Right renal pelvis (tissue), 4 donors: ENCODE measurements around the gene GOLGA6C. TPM values are rescaled to one million over a fixed set of nuclear protein-coding genes. Genes with fewer than 3 reads are reported as not detected.
"Not testable (repeated sequence)": the region's sequence is repeated elsewhere in the genome, so short reads cannot be mapped to it uniquely, and the experiment has no call there.

ENCODE experiments used
- DNase-seq, 4 donors: peaks; one replicate each; pipeline ENCODE4 v3.0.0-alpha.2; 2013; ENCODE audit warnings: low read depth in 4 of 4, low spot score in 3 of 4, missing footprints in 1 of 4
- polyA plus RNA-seq, 4 donors: library from polyadenylated mRNA; unstranded; fragments of 120-200 nt; gene quantifications; one replicate each; pipeline ENCODE4 v1.2.1, GENCODE V29; 2013; ENCODE audit not compliant: insufficient read length in 4 of 4

GOLGA6C gene
- polyA plus RNA-seq, result not detected

DNA sequence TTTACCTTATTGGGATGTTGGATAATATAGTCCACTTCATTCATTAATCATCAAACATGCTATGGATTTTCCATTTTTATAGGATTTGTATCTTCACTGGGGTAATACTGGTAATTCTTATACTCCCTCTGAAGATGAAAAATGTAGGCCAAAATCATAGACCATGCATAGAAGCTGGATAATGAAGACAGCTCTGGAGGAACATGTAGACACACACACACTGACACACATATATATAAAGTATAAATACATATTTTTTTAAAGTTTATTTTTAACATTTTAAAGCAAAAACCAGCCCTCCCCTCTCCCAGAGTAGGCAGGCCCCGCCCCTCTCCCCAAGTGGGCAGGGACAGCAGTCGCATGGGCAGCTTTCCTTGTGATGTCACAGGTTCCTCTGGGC lies at the start of gene GOLGA6C:
Gene GOLGA6C (plus strand): TSS at position 301 of the 400 bp plus-strand sequence. CDS start 265 bp downstream, outside the sequence.
- not testable (repeated sequence) for DNase-seq

DNA sequence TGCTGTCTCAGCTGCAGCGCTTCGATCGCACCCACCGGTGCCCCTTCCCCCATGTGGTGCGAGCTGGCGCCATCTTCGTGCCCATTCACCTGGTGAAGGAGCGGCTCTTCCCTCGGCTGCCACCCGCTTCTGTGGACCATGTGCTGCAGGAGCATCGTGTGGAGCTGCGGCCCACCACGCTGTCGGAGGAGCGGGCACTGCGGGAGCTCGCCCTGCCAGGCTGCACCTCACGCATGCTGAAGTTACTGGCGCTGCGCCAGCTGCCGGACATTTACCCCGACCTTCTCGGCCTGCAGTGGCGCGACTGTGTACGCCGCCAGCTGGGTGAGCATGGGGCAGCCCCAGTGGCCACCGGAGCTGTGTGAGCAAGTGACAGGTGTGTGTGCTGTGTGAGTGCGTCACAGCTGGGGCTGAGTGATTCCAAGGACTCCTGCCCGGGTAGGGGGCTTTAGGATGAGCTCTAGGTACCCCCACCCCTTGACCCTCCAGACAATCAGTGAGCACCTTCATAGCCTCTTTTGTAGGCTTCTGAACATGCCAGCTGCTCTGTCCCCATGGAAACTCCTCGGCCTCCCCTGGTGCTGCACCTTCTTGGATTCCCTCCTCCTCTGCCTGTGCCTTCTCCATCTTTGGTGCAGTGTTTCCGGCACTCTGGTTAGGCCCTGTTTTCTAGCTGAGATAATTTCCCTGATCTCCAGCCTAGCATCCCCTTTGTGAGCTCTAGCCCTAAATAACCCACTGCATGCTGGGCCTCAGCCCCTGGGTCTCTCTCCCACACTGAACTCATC lies 49.4 kb upstream of the GOLGA6C start:
- DNase-seq, result no peak

DNA sequence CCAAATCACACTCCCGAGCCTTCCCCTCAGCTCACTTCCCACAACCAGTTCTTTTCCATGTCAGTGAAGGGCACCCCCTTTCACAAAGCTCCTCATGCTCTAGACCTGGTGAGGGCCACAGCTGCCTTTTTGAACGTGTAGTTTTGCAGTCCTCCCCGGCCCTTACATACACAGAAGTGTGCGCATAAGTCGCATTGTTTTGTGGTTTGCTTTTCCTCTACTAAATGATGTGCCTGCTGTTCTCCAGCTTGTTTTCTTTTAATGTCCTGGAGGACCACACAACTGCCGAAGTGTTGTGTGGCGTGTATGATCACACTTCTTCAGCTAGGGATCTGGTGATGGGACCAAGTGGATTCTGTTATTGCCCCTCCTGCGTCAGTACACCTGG lies 48.9 kb upstream of the GOLGA6C start:
- DNase-seq, result no peak

DNA sequence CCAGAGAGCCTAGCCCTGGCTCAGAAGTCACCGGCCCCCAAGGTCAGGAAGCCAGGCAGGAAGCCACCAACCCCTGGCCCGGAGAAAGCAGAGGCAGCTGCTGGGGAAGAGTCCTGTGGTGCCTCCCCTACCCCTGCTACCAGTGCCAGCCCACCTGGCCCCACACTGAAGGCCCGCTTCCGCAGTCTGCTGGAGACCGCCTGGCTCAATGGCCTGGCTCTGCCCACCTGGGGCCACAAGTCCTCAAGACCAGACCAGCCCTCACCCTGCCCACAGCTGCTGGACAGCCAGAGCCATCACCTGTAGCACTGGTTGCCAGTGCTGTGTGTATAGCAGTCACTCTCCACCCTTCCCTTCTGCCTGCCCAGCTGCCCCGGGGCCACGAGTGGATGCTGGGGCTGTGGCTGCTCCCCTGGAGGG lies 47.3 kb upstream of the GOLGA6C start:
- DNase-seq, result no peak

GRCh38 chr15:75211436-75212199 lies 46.5 kb upstream of the GOLGA6C start:
- DNase-seq, result no peak

DNA sequence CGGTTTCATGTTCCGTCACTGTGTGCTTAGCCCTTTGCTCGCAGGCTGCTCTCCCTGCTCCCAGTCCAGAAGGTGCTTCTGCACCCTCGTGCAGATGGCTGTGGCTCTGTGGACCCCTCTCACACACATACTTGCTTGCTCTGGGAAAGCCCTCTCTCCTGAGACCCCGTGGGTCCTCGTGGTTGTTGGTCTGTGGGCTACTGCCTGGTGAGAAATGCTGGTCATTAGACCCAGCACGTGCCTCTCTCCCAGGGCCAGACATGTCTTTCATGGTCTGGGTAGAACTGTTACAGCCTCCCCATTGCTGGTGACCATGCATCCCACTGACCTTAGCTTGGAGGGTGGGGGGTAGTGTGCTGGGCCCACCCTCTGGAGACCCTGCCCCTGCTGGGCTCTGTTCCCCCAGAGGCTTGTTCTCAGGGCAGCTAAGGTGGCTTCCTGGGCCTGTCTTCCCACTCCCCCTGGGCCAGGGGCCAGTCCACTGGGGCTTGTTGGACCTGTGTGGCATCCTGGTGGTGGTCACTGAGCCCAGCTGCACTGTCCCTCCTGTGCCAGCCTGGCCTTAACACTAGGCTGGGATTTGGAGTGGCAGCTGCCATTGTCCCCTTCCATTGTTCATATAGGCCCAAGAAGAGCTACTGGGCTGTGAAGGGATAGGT lies 45.8 kb upstream of the GOLGA6C start:
- DNase-seq, result no peak

DNA sequence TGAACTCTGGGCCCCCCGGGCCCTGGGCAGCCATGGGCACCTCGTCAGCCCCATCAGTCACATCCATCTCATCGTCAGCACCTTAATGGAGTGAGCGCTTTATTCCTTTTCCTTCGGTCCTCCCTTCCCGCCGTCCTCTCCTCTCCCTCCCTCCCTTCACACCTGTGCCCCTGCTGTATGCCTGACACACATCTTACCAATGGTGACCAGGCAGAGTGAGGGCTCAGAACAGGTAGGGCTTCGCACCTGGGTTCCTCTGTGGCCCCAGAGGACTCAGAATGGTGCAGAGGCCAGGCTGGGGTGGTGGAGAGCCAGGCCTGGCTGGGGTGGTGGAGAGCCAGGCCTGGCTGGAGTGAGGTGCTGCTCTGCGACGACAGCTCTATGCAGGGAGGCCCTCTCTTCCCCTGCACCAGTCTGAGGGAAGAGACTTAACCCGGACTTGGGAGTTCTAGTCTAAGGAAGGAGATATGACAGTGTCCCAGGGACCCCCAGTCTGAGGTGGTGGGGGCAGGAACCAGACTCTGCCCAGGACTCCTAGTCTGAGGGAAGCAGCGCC lies 44.8 kb upstream of the GOLGA6C start:
- DNase-seq, result no peak

DNA sequence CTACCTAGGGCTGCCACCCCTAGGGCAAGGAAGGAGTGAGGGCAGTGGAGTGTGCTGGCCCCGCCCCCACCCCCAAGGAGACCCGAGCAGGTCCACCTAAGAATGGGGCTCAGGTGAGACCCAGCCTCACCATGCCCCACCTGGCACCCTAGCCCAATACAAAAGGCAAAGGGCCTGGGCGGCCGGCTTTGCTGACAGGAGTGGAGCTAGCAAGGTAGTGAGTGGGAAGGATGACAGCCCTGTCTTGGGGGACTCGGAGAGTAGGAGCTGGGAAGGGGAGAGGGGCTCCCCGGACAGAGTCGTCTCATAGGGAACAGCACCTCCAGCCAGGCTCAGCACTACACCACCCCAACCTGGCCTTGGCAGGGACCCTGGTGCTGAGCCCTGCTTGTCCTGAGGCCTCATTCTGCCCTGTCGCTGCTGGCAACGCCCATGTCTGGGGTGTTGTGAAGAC lies 44.3 kb upstream of the GOLGA6C start:
- DNase-seq, result no peak

DNA sequence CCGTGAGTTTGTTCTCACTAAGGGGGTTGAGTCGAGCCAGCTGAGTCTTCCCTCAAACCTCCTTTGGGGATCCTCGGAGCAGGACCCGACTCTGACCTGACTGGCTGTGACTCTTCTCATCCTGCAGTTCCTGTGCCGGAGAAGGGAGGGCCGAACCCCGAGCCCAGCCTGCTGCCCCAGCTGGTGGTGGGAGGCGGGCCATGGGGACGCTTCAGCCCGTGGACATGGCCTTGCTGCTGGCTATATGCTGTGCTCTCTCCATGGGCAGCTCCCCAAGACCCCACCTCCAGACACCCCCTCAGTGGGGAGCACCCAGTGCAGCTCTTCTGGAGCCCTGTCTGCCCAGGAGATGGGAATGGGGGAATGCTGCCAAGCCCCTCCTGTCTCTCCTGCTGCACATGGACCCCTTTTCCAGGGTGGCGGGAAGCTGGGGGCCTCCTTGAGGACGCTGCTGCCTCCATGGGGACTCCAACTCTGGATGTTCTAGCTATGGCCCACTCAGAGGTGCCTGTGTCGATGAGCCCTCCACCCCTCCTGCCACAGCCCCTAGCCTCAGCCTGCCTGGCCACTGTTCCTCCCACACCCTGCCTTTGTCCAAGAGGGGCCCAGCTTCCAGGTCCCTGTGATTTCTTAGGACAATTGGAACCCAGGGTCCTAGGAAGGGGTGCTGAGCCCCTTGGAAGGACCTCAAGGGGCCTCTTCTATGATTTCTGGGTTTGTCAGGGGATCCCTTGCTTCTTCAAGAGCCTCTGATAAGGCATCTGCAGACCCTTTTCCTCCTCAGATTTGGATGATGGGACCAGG lies 43.6 kb upstream of the GOLGA6C start:
- DNase-seq, result no peak

- no peak for DNase-seq
These were observed 42.8 kb upstream of the GOLGA6C start for GRCh38 chr15:75215107-75216004.

DNA sequence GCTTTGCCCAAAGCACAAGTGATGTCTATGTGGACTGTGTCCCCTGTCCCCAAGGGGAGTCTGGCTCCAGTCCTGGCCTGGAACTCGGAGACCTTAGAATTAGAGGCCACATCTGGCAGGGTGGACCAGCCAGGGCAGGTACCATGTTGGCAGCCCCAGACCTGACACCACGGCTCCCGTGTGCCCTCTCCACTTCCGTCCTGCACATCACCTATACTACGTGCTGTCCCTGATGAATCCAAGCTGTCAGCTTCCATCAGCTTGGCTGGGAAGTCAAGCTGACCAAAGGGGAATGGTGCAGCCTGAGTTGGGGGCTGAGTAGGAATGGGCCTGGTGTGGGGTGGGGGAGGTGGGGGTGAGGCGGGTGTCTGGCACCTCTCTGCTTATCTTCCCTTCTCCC lies 41.1 kb upstream of the GOLGA6C start:
- no peak for DNase-seq

GRCh38 chr15:75217574-75217973 lies 40.6 kb upstream of the GOLGA6C start:
- not testable (repeated sequence) for DNase-seq

DNA sequence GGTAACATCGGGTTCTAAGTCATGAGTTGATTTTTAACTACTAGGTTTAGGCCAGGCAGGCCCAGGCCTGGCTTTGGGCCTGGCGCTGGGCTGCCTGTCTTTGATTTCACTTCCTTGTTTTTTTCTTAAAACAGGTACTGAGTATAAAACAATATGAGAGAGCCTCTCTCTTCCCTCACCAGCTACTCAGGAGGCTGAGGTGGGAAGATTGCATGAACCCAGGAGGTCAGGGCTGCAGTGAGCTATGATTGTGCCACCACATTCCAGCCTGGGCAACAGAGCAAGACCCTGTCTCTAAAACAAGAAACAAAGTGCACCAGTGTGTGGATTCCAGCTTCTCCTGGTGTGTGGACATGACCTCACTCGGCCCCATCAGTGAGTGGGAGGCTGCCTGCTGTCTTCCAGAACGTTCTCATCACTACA lies 38.6 kb upstream of the GOLGA6C start:
- DNase-seq, result not testable (repeated sequence)

DNA sequence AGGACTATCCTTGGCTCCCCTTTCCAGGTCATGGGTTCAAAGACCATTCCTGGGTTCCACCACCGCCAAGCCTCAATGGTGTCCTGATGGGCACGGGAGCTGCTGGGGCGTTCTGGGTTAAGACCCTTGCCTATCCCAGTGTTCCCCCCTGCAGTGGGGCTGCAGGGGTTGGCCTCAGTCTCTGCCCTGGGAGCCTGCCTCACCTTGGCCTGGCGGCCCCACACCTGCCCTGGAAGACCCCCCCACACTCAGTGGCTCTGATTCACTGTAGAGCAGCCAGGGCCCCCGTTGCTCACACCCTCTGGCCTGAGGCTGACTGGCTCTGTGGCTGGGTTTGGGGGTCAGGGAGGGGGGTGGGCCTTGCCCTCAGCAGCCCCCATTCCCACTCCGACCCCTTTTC lies 34.4 kb upstream of the GOLGA6C start:
- DNase-seq, result no peak

GRCh38 chr15:75224281-75224680 lies 33.9 kb upstream of the GOLGA6C start:
- no peak for DNase-seq

DNA sequence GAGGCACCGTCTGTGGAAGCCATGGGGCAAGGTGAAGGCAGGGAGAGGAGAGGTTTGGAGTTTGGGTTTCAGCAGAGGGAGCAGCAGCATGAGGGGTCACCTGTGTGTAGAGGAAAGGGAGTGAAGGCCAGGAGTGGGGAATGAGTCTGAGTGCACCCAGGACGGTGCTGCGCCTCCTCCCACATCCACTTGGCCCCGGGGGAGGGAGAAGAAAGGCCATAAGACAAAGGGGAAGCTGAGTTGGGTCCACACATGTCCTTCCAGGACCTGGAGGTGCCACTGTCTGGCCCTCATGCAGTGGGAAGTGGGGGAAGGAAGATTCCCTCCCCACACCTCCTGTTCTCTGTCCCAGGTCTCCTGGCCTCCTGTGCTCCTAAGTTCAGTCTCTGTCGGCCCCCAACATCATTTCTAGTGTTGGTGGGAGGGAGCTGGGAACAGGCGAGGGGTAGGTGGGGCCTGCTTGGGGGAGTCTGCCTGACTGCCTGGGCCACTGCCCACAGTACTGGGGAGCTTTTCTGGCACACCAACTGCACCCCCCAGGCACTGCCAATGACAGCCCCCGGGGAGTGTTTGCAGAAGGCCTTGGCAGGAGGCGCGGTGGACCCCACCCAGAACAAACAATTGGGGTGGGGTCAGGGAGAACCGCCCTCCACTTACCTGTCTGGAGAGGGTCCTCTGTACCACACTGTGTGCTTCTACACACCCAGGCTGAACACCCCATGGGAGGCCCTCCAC lies 32.9 kb upstream of the GOLGA6C start:
- not testable (repeated sequence) for DNase-seq

DNA sequence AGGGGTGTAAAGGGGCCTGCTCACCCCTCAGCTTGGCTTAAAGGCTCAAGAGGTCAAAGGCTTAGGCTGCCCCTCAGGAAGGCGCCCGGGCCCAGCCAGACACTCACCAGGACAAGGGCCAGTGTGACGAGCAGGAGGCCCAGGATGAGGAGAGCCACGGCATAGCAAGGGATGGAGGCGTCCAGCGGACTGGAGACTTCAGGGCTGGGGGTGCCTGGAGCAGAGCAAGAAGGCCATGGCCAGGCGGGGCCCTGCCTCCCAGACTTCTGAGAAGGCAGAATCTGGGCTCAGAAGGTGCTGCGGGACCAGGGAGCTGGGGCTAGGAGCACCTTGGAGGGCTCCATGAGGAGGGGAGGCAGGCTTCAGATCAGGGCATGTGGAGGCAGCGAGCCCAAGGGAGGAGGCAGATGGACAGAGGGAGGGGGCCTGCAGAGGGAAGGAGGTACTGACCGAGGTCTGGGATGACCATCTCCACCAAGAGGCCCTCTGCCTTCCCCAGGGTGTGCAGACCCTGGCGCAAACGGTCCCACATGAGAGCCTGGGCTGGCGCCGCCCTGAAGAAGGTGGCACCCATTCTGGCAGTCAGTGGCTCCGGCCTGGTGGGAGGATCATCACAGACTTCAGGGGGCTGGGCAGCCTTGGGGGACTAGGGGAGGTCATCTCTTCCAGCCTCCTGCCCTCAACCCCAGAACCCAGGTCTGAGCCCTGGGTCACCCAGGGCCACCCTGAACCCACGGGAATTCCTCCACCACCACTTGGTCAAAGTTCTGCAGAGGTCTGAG lies 32.0 kb upstream of the GOLGA6C start:
- no peak for DNase-seq

DNA sequence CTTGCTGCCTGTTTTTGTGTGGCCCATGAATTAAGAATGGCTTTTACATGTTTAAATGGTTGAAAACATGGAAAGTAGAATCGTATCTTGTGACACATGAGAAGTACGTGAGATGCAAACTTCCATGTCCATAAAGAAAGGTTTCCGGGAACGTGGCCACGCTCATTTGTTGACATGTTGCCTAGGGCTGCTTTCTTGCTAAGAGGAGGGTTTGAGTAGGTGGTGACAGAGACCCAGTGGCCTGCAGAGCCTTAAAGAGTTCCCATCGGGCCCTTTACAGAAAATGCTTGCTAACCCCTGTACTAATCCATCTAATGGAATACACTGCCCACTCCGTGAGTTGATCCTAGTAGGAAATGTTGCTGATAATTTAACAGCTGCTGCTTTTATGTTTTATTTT lies 31.0 kb upstream of the GOLGA6C start:
- not testable (repeated sequence) for DNase-seq
